ENCODE results near the gene HID1.
A peak's percentile ranks its signal among the peaks of the same experiment; 100 is the strongest.

HID1 gene

DNA sequence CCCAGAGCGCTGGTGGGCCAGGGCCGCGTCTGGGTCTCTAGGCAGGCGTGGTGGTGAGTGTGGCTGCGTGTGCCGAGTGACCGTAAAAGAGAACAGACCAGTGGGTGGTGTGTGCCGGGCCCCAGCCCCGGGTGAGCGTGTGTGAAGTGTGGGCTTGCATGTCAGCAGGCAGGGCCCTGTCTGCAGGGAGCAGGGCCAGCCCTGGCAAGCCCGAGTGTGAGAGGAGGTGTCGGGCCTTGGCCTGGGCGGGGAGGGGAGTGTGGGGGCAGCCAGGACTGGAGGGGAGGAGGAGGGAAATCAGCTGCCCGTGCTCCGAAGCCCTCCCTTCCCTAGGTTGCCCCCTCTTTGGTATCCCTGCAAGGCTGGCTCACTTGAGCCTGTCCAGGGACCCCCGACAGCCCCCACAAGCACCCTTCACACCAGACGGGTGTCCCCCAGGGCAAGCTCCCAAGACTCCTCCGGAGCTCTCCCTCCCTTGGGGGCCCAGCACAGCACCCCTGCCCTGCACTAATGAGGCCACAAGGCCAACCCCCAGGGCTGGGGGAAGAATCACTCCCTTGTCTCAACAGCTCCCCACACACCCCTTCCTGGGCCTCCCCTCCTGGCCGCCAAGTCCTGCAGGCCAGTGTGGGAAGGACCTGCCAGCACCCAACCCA, 51.4 kb downstream of the HID1 start:
- TF ChIP-seq, protein P1, sequence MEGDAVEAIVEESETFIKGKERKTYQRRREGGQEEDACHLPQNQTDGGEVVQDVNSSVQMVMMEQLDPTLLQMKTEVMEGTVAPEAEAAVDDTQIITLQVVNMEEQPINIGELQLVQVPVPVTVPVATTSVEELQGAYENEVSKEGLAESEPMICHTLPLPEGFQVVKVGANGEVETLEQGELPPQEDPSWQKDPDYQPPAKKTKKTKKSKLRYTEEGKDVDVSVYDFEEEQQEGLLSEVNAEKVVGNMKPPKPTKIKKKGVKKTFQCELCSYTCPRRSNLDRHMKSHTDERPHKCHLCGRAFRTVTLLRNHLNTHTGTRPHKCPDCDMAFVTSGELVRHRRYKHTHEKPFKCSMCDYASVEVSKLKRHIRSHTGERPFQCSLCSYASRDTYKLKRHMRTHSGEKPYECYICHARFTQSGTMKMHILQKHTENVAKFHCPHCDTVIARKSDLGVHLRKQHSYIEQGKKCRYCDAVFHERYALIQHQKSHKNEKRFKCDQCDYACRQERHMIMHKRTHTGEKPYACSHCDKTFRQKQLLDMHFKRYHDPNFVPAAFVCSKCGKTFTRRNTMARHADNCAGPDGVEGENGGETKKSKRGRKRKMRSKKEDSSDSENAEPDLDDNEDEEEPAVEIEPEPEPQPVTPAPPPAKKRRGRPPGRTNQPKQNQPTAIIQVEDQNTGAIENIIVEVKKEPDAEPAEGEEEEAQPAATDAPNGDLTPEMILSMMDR (conservative IDR thresholded peaks at IDR 0.05; ENCODE audit: low read depth, low read length): no peak
- DNase-seq (ENCODE audit: low read depth): no peak
- no peak overlapping the region for H3K4me3 ChIP-seq (ENCODE audit: low read length)

DNA sequence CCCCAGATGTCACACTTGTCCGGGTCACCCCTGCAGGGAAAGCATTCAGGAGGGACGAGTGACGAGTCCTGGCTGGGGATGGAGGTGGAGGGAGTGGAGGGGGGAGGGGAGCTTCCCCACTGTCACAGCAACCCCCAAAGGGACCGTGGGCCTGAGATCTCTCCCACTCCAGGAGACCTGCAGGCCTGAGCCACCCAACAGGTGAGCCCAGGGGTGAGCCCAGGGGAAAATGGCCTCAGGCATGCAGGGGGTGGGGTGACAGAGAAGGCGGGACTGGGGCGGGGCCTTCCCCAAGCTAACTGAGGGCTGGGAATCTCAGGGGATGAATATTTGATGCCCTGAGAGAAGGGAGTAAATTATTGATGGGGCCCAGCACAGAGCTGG, 51.9 kb downstream of the HID1 start:
- H3K4me3 ChIP-seq (ENCODE audit: low read length): no peak overlapping the region
- no peak for DNase-seq (ENCODE audit: low read depth)
- TF ChIP-seq, protein P1 (conservative IDR thresholded peaks at IDR 0.05; ENCODE audit: low read depth, low read length): no peak

DNA sequence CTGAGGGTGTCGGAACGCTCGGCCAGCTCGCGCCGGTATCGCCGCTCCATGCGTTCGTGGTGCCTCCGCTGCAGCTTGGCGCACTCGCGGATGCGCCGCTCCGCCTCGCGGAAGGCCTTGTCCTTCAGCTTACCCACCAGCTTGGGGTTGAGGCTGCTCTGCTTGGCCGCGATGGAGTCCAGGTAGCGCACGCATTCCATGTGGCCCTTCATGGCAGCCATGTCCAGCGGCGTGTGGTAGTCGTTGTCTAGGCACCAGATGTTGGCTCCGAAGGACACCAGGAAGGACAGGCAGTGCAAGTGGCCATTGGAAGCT, 52.3 kb downstream of the HID1 start:
- TF ChIP-seq, protein P1 (conservative IDR thresholded peaks at IDR 0.05; ENCODE audit: low read depth, low read length): no peak
- H3K4me3 ChIP-seq (ENCODE audit: low read length): no peak overlapping the region
- DNase-seq (ENCODE audit: low read depth): no peak

DNA sequence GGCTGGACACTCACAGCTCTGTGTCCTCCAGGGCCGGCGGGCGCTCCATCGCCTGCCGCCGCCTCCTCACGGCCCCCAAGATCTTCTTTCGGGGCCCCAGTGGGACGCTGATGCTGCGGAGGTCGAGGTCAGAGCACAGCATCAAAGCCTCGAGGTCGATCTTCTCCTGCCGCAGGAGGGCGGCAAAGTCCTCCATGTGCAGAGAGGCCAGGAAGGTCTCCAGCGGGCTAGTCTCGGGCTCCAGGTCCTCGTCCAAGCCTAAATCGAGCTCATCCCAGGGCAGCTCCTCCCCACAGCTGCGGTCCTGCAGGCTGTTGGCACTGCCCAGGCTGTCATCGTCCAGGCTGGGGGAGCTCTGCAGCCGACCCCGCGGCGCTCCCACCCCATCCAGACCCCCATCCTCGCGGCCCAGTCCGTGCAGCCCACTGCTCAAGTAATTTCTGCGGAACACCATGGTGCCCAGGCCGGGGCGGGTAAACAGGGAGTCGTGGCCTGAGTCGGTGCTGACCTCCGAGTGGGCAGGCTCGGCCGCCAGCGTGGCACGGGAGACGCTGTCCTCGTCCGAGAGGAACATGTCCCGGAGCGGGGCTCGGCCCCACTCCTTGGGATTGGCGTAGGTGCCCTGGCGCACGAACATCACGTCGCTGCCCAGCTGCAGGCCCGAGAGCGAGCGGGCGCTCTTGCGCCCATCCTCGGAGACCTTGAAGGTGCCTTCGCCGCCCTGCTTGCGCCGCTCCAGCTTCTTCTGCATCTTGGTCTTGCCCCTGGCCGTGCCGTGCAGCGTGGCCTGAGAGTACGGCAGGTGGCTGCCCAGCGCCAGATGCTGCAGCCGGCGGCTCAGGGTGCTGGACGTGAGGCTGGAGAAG, 52.9 kb downstream of the HID1 start:
- no peak overlapping the region for H3K4me3 ChIP-seq (ENCODE audit: low read length)
- TF ChIP-seq, protein P1 (conservative IDR thresholded peaks at IDR 0.05; ENCODE audit: low read depth, low read length): peak; percentile 29
- no peak for DNase-seq (ENCODE audit: low read depth)

DNA sequence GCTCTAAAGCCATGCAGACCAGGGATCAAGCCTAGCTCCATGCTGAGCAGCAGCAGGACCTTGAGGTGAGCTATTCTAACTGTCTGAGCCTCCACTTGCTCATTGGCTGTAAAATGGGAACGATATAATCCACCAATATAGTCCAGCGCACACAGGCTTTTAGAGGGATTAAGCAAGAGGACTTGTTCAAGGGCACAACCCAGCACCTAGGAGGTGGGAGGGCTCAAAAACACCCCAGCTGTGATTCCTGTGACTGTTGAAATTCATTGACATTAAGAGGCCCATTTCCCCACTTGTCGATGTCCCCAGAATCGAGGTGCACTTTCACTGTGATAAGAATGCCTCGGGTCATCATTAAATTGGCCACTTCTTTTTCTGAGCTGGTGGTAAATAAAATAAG, 53.7 kb downstream of the HID1 start:
- TF ChIP-seq, protein P1 (conservative IDR thresholded peaks at IDR 0.05; ENCODE audit: low read depth, low read length): no peak
- DNase-seq (ENCODE audit: low read depth): no peak
- H3K4me3 ChIP-seq (ENCODE audit: low read length): no peak overlapping the region

DNA sequence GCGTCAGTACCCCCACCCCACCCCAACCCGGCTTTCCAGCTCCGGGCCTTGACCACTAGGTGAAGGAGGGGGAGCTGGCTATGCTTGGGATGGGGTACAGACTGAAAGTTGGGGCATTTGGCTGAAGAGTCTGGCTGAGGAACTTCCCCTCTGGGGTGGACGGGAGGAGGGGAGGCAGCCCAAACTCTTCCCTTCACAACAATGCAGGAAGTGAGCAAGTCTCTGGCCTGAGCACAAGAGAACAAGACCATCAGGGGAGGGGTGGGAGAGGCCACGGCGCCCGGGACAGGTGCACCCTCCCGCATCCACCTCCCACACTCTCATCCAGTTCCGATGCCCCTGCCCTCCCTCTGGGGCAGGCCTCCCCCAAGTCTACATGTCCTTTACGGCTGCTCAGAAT, 55.1 kb downstream of the HID1 start:
- no peak overlapping the region for H3K4me3 ChIP-seq (ENCODE audit: low read length)
- no peak for DNase-seq (ENCODE audit: low read depth)
- TF ChIP-seq, protein P1 (conservative IDR thresholded peaks at IDR 0.05; ENCODE audit: low read depth, low read length): no peak

DNA sequence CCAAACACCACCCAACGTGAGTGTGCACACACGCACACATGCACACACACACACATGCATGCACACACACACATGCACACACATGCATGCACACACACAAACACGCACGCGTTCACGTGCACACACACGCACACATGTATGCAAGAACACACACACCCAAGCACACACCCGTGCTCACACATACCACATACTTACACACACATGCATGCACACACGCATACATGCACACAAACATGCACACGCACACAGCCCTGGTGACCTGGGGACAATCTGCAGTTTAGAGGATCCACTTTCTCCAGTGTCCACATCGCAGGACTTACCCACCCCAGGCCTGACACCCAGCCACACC, 55.7 kb downstream of the HID1 start:
- TF ChIP-seq, protein P1 (conservative IDR thresholded peaks at IDR 0.05; ENCODE audit: low read depth, low read length): no peak
- no peak for DNase-seq (ENCODE audit: low read depth)
- H3K4me3 ChIP-seq (ENCODE audit: low read length): no peak overlapping the region
